Endodermal cell (in vitro differentiated cells): Measurements from ENCODE around the gene SERTAD1. TPM values are rescaled to one million over a fixed set of nuclear protein-coding genes. Genes with fewer than 3 reads are reported as not detected.

Source experiments
- DNase-seq: peaks from one replicate; pipeline ENCODE4 v3.0.0-alpha.2; 2017
- H3K27ac ChIP-seq: 2 replicates; pipeline ENCODE4 v1.5.1; 2013; ENCODE audit warnings: mild to moderate bottlenecking, low read depth, low read length, moderate library complexity
- H3K27me3 ChIP-seq: 2 replicates; pipeline ENCODE4 v1.6.1; 2013; ENCODE audit warnings: mild to moderate bottlenecking, low read length, moderate library complexity; ENCODE audit not compliant: insufficient read depth, control insufficient read depth, poor library complexity, severe bottlenecking
- H3K36me3 ChIP-seq: 2 replicates; pipeline ENCODE4 v1.7.0; 2013; ENCODE audit warnings: mild to moderate bottlenecking, low read length, moderate library complexity; ENCODE audit not compliant: control insufficient read depth, insufficient read depth
- H3K4me1 ChIP-seq: one replicate; pipeline ENCODE4 v1.7.0; 2013; ENCODE audit warnings: low read length; ENCODE audit not compliant: control insufficient read depth, insufficient read depth
- H3K4me3 ChIP-seq: 2 replicates; pipeline ENCODE4 v1.5.1; 2013; ENCODE audit warnings: mild to moderate bottlenecking, low read length, moderate library complexity
- H3K9ac ChIP-seq: 2 replicates; pipeline ENCODE4 v1.6.1; 2013; ENCODE audit warnings: mild to moderate bottlenecking, low read length, moderate library complexity; ENCODE audit not compliant: poor library complexity, severe bottlenecking; ENCODE audit errors: extremely low read depth
- H3K9me3 ChIP-seq: 2 replicates; pipeline ENCODE4 v1.6.1; 2013; ENCODE audit warnings: mild to moderate bottlenecking, low read length, moderate library complexity; ENCODE audit not compliant: control insufficient read depth
- H3K27ac Mint-ChIP-seq: 2 replicates; pipeline ENCODE4 v1.8.0; 2020; ENCODE audit warnings: mixed read lengths
- H3K27me3 Mint-ChIP-seq: 2 replicates; pipeline ENCODE4 v1.8.0; 2021; ENCODE audit warnings: mild to moderate bottlenecking, mixed read lengths; ENCODE audit not compliant: insufficient read depth
- H3K36me3 Mint-ChIP-seq: 2 replicates; pipeline ENCODE4 v1.8.0; 2020; ENCODE audit warnings: low read depth, mixed read lengths
- H3K4me1 Mint-ChIP-seq: 2 replicates; pipeline ENCODE4 v1.8.0; 2020; ENCODE audit warnings: mixed read lengths
- H3K4me3 Mint-ChIP-seq: 2 replicates; pipeline ENCODE4 v1.8.0; 2020; ENCODE audit warnings: mild to moderate bottlenecking, moderate library complexity, mixed read lengths
- H3K9me3 Mint-ChIP-seq: 2 replicates; pipeline ENCODE4 v1.8.0; 2020; ENCODE audit warnings: mild to moderate bottlenecking, mixed read lengths
- WGBS, 2 experiments: methylation state at CpG; one replicate each; pipeline versions ENCODE4 v1.1.5 to v1.1.7; 2013; ENCODE audit warnings: missing lambda C conversion rate in 2 of 2, mixed read lengths in 1 of 2; ENCODE audit not compliant: insufficient coverage in 1 of 2, insufficient read length in 1 of 2; 5-methylcytosine and 5-hydroxymethylcytosine counted together
- total RNA-seq, 2 donors: library from RNA; stranded (reverse); fragmentation: NEBNext Ultra II Directional in 1 of 2; extraction: Animal tissue kit (Norgen Biotek cat#: 25700) in 1 of 2; gene quantifications; 2 replicates in 1 of 2; 3 replicates in 1 of 2; pipeline ENCODE4 v1.2.1, GENCODE V29; 2021
- TF ChIP-seq, protein P1 (sequence below): fragments of 200-600 bp; sonication (generic); conservative IDR thresholded peaks from 2 replicates; pipeline ENCODE4 v1.5.0; 2021; ENCODE audit warnings: antibody characterized with exemption, mild to moderate bottlenecking

Gene SERTAD1
- total RNA-seq, 2 donors from 2014 or later = 4.0 to 4.5 TPM

DNA sequence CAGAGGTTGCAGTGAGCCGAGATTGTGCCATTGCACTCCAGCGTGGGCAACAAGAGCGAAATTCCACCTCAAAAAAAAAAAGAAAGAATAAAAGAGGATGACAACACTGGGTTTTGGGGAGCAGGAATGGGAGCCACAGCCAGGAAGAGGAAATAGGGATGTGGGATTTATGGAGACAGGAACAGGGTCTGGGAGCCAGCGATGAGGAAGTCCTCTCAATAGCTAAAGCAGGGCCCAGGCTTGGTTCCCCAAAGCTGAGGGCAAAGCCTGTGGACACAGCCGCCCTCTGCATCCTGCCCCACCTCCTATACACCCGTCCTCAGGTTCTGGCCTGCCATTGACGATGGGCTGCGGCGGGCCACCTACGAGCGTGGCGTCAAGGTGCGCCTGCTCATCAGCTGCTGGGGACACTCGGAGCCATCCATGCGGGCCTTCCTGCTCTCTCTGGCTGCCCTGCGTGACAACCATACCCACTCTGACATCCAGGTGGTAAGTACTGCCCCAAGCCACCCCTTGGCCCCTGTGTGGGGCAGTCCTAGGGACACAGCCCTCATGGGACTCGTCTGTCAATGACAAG, 49.4 kb downstream of the SERTAD1 start:
- H3K9me3 Mint-ChIP-seq = no peaks in the 10 kb centered on the region
- no peak overlapping the region for H3K4me3 Mint-ChIP-seq
- 93% methylated on average over 12 to 17 of the region's 17 CpGs for WGBS, 2 experiments
- H3K4me1 Mint-ChIP-seq = peaks cover 2% of the 10 kb centered on the region
- peaks cover 24% of the 10 kb centered on the region for H3K36me3 ChIP-seq
- H3K9me3 ChIP-seq = no peaks in the 10 kb centered on the region
- H3K27ac Mint-ChIP-seq = no peak overlapping the region
- H3K4me3 ChIP-seq = no peak overlapping the region
- peaks cover 48% of the 10 kb centered on the region for H3K36me3 Mint-ChIP-seq
- H3K27me3 ChIP-seq = no peaks in the 10 kb centered on the region
- H3K27me3 Mint-ChIP-seq = no peaks in the 10 kb centered on the region
- no peaks in the 10 kb centered on the region for H3K4me1 ChIP-seq
- no peak for DNase-seq
- TF ChIP-seq, protein P1, sequence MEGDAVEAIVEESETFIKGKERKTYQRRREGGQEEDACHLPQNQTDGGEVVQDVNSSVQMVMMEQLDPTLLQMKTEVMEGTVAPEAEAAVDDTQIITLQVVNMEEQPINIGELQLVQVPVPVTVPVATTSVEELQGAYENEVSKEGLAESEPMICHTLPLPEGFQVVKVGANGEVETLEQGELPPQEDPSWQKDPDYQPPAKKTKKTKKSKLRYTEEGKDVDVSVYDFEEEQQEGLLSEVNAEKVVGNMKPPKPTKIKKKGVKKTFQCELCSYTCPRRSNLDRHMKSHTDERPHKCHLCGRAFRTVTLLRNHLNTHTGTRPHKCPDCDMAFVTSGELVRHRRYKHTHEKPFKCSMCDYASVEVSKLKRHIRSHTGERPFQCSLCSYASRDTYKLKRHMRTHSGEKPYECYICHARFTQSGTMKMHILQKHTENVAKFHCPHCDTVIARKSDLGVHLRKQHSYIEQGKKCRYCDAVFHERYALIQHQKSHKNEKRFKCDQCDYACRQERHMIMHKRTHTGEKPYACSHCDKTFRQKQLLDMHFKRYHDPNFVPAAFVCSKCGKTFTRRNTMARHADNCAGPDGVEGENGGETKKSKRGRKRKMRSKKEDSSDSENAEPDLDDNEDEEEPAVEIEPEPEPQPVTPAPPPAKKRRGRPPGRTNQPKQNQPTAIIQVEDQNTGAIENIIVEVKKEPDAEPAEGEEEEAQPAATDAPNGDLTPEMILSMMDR = no peak
- no peak overlapping the region for H3K9ac ChIP-seq
- no peak overlapping the region for H3K27ac ChIP-seq

DNA sequence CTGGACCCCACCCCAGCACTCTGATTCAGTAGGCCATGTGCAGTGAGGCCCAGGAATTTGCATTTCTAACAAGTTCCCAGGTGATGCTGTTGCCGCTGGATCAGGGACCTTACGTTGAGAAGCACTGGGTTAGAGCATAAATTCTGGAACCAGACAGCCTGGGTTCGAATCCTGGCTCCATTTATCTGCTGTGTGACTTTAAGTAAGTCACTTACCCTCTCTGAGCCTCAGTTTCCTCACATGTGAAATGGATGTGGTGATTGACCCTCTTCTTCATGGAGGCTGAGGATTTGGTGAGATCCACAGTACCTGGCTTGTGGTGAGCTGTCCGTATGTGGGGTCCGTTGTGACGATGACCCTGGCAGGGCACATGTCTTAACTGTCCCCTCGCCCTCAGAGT, 51.7 kb downstream of the SERTAD1 start:
- TF ChIP-seq, protein P1 = no peak
- H3K27me3 ChIP-seq = no peaks in the 10 kb centered on the region
- Mint-ChIP-seq H3K9me3 (no peaks in the 10 kb centered on the region), H3K27ac (no peak overlapping the region), H3K4me1 (no peaks in the 10 kb centered on the region), H3K4me3 (no peak overlapping the region), H3K27me3 (no peaks in the 10 kb centered on the region), H3K36me3 (peaks cover 57% of the 10 kb centered on the region)
- 95 to 97% methylated on average over 7 of the region's 7 CpGs for WGBS, 2 experiments
- H3K9me3 ChIP-seq = no peaks in the 10 kb centered on the region
- H3K27ac ChIP-seq = no peak overlapping the region
- H3K4me3 ChIP-seq = no peak overlapping the region
- H3K9ac ChIP-seq = no peak overlapping the region
- H3K4me1 ChIP-seq = no peaks in the 10 kb centered on the region
- peaks cover 41% of the 10 kb centered on the region for H3K36me3 ChIP-seq
- DNase-seq = no peak

- TF ChIP-seq, protein P1 = no peak
Measured at GRCh38 chr19:40371802-40372122, 54.0 kb downstream of the SERTAD1 start.

More at GRCh38 chr19:40371802-40372122, 54.0 kb downstream of the SERTAD1 start:
- no peaks in the 10 kb centered on the region for H3K27me3 ChIP-seq
- Mint-ChIP-seq H3K36me3 (peaks cover 55% of the 10 kb centered on the region), H3K27ac (no peak overlapping the region), H3K9me3 (no peaks in the 10 kb centered on the region), H3K4me3 (no peak overlapping the region), H3K4me1 (peaks cover 3% of the 10 kb centered on the region), H3K27me3 (no peaks in the 10 kb centered on the region)
- H3K4me1 ChIP-seq = no peaks in the 10 kb centered on the region
- DNase-seq = no peak
- no peak overlapping the region for H3K9ac ChIP-seq
- WGBS, 2 experiments = 94 to 100% methylated on average over 1 to 5 of the region's 5 CpGs
- H3K36me3 ChIP-seq = peaks cover 51% of the 10 kb centered on the region
- H3K4me3 ChIP-seq = no peak overlapping the region
- H3K27ac ChIP-seq = no peak overlapping the region
- no peaks in the 10 kb centered on the region for H3K9me3 ChIP-seq

Other genes with a start within 250 kb of the SERTAD1 start
- 10 to 100 TPM; 35.2 to 39.3 TPM for gene MAP3K10, start 234.6 kb downstream of the SERTAD1 start, total RNA-seq
- gene TTC9B, start 207.6 kb downstream of the SERTAD1 start, total RNA-seq = not detected
- gene CCNP, start 199.3 kb downstream of the SERTAD1 start, total RNA-seq = 1 to 10 TPM in 1 of 2 donors, under 1 TPM in 1; 0.73 to 1.4 TPM
- gene AKT2, start 140.6 kb downstream of the SERTAD1 start, total RNA-seq = 100 to 1,000 TPM; 190 to 208 TPM
- gene C19orf47, start 77.6 kb downstream of the SERTAD1 start, total RNA-seq = 10 to 100 TPM; 15.6 to 18.1 TPM
- 100 to 1,000 TPM; 177 to 240 TPM for gene PLD3, start 77.3 kb downstream of the SERTAD1 start, total RNA-seq
- gene HIPK4, start 35.8 kb downstream of the SERTAD1 start, total RNA-seq = under 1 TPM in 1 of 2 donors, not detected in 1; 0.31 TPM
- gene PRX, start 12.6 kb downstream of the SERTAD1 start, total RNA-seq = 1 to 10 TPM; 3.3 to 6.4 TPM
- 10 to 100 TPM; 47.7 to 62.6 TPM for gene SERTAD3, start 18.3 kb upstream of the SERTAD1 start, total RNA-seq
- 10 to 100 TPM; 24.7 to 41.0 TPM for gene BLVRB, start 39.8 kb upstream of the SERTAD1 start, total RNA-seq
- gene SPTBN4, start 41.0 kb upstream of the SERTAD1 start, total RNA-seq = 1 to 10 TPM in 1 of 2 donors, under 1 TPM in 1; 0.79 to 2.0 TPM
- gene SHKBP1, start 150.9 kb upstream of the SERTAD1 start, total RNA-seq = 100 to 1,000 TPM; 110 TPM
- 100 to 1,000 TPM; 104 to 133 TPM for gene LTBP4, start 175.4 kb upstream of the SERTAD1 start, total RNA-seq